Stimulated activated naive CD4-positive, alpha-beta T cell treated with Interleukin-2 at 50 U/mL for 16 hours (primary cell): ENCODE results near the gene VPS37C.

Experiments used
- DNase-seq: peaks from one replicate; lab custom pipeline; 2025; lab: John Stamatoyannopoulos, UW

The VPS37C gene

GRCh38 chr11:61132646-61133045, 28.6 kb downstream of the VPS37C start:
- DNase-seq: no peak

GRCh38 chr11:61131998-61132555, 29.1 kb downstream of the VPS37C start:
- DNase-seq: no peak

- DNase-seq: no peak
These were observed 29.6 kb downstream of the VPS37C start for GRCh38 chr11:61131586-61131985.

- DNase-seq: no peak
These were observed 30.0 kb downstream of the VPS37C start for GRCh38 chr11:61131186-61131585.

- no peak for DNase-seq
These were observed 31.3 kb downstream of the VPS37C start for GRCh38 chr11:61129639-61130523.

- no peak for DNase-seq
These were observed 32.1 kb downstream of the VPS37C start for GRCh38 chr11:61128947-61129638.

GRCh38 chr11:61127991-61128390, 33.2 kb downstream of the VPS37C start:
- DNase-seq: no peak

GRCh38 chr11:61126256-61126655, 35.0 kb downstream of the VPS37C start:
- DNase-seq: no peak

- no peak for DNase-seq
These were observed 35.9 kb downstream of the VPS37C start for GRCh38 chr11:61125310-61125684.

- DNase-seq: no peak
These were observed 36.5 kb downstream of the VPS37C start for GRCh38 chr11:61124574-61125309.

GRCh38 chr11:61123775-61124571, 37.3 kb downstream of the VPS37C start:
- DNase-seq: no peak

GRCh38 chr11:61122761-61123160, 38.5 kb downstream of the VPS37C start:
- DNase-seq: no peak

- no peak for DNase-seq
These were observed 39.3 kb downstream of the VPS37C start for GRCh38 chr11:61121917-61122316.

GRCh38 chr11:61121192-61121831, 39.9 kb downstream of the VPS37C start:
- no peak for DNase-seq

- DNase-seq: no peak
These were observed 40.5 kb downstream of the VPS37C start for GRCh38 chr11:61120706-61121191.

GRCh38 chr11:61120099-61120705, 41.0 kb downstream of the VPS37C start:
- no peak for DNase-seq

- no peak for DNase-seq
These were observed 41.7 kb downstream of the VPS37C start for GRCh38 chr11:61119571-61119970.

- DNase-seq: no peak
These were observed 42.2 kb downstream of the VPS37C start for GRCh38 chr11:61119055-61119454.

- DNase-seq: no peak
These were observed 42.8 kb downstream of the VPS37C start for GRCh38 chr11:61118406-61118805.

- no peak for DNase-seq
These were observed 43.2 kb downstream of the VPS37C start for GRCh38 chr11:61118004-61118403.

- no peak for DNase-seq
These were observed 44.1 kb downstream of the VPS37C start for GRCh38 chr11:61117168-61117520.
